Occipital lobe (tissue), 2 donors: Measurements from ENCODE around the gene ITPR1. TPM values are rescaled to one million over a fixed set of nuclear protein-coding genes. Genes with fewer than 3 reads are reported as not detected.

Experiments used
- DNase-seq: peaks from one replicate; lab custom pipeline; 2025; lab: John Stamatoyannopoulos, UW
- total RNA-seq: library from RNA; depleted of rRNA; stranded (reverse); fragments of >200 nt; gene quantifications from one replicate; pipeline ENCODE4 v1.2.3, GENCODE V29; 2014

The ITPR1 gene
- total RNA-seq, 1 donor from 2014 or later, result 136 TPM

DNA sequence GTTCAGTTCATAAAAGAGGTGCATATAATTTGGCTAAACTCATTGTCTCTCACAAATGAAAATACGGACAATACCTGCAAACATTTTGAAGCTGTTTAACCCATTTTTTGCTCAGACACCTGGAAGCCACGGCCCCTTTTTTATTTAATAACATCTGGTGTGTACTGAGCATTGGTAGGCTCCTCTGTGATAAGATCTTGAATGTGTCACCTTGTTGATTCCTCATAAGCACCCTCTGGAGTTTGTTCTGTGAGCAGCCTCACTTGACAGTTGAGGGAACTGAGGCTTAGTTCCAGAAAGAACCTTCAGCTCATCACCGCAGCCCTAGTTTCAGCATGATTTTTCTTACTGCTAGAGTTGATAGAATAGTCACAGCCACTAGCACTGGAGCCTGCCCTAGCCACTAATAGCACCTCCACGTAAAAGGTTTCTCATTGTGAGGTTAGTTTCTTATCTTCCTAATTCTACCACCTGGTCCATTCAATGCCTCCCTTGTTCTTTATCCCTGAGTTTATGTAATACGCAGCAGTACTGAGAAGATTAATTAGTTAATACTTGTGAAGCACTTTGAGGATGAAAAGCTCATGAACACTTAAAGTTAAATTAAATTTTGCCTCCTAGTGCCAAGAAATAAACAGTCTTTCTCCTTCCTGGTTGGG, 71.9 kb downstream of the ITPR1 start:
- DNase-seq, result no peak

GRCh38 chr3:4565809-4566501, 72.8 kb downstream of the ITPR1 start:
- DNase-seq, result no peak

DNA sequence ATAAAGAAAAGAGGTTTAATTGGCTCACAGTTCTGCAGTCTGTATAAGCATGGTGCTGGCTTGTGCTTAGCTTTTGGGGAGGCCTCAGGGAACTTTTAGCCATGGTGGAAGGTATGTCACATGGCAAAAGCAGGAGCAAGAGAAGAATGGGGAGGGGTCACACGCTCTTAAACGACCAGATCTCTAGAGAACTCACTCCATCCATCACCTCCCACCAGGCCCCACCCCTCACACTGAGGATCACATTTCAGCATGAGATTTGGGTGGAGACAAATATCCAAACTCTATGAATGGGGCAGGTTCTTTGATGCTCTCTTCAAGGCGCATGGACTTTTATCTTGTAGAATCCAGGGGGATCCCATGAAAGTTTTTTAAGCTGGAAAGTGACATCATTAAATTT, 75.7 kb downstream of the ITPR1 start:
- DNase-seq, result no peak

DNA sequence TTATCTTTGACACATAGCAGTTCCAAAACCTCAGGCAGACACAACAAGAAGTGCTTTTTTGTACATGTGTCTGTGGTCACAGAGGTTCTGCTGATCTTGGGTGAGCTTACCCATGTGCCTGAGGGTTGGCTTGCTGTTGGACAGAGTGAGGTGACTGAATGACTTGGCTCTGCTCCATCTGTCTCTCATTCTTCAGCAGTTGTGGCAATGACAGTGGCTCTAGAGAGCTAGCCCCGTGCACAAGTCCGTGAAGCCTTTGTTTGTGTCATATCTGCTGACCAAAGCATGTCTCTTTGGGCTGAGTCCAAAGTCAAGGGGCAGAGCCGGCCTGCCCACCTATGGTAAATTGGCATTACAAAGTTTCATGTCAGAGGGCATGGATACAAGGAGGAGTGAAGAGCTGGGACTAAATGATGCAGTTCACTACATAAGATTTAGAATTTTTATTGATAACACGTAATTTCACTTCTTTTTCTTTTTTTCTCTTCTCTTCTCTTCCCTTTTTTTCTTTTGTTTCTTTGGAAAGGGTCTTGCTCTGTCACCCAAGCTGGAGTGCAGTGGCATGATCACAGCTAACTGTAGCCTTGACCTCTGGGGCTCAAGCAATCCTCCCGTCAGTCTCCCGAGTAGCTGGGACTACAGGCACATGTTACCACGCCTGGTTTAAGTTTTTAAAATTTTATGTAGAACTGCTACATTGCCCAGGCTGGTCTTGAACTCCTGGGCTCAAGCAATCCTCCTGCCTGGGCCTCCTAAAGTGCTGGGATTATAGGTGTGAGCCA, 77.9 kb downstream of the ITPR1 start:
- DNase-seq, result no peak

- no peak for DNase-seq
These were observed 78.7 kb downstream of the ITPR1 start for GRCh38 chr3:4571690-4572334.

- no peak for DNase-seq
These were observed 80.0 kb downstream of the ITPR1 start for GRCh38 chr3:4573153-4573552.

GRCh38 chr3:4574426-4574965, 81.3 kb downstream of the ITPR1 start:
- no peak for DNase-seq

DNA sequence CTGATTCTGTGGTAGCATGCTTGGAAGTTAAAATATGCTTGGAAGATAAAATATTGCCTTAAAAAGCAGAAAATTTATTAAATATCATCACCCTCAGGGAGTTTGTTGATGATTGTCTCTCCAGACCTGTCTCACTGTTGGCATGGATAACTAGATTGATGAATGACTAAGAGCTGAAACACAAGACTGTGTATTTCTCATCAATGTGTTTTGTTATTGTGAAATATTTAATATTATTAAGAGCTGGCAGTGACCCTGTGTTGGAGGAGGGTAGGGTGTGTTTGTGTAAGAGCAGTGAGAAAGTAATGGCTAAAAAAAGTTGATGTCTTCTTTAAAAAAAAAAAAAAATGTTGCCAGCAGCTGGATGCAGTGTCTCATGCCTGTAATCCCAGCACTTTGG, 82.2 kb downstream of the ITPR1 start:
- no peak for DNase-seq

DNA sequence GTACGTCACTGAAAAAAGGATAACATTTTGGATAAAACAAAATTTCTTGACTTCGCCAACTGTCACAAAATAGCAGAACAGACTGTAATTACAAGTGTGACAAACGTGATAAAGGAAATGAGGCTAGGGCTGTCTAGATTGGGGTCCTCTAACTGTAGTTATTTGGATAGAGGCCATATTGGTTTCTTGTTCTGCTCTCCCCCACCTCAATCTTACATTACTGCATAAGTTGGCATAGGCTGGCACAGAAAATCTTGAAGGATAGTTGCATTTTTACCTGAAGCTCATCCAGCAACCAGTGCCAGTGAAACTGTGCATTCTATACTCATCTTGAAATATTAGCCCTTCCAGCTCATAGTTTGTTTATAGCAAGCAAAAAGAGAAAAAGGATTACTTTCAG, 84.6 kb downstream of the ITPR1 start:
- DNase-seq, result no peak

DNA sequence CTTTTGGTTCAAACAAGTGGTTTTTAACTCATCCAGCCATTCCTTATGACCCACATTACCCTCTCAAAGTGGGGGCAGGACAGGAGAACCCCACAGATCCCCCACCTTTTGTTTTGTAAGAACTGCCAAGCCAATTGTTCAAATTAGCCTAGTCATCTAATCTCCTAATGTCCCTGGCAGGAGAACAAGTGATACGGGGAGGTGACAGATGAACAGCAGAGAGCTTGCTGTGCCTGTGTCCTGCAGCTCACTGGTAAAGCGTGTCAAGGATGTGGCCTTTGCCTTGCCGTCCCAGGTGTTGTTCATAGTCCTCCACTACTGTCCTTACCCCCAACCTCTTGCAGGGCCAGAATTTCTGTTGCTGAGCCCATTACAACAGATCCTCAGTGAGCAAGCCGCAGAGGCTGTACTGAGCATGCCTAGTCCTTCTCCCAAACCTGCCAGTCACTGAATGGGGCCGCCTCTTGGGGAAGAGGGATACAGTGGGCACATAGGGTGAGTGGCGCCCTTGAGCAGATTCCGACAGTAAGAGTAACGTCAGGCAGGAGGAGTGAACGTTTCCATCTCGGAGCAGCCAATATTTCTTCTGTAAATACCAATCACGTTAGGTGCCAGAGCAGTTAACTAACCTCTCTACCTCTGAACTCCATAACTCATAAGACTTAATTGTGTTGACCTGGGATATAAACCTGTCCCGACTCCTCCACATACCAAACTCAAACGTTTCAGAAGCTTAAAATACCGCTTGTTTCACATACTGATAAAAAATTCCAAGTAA, 87.4 kb downstream of the ITPR1 start:
- DNase-seq, result no peak

GRCh38 chr3:4581124-4581424, 87.9 kb downstream of the ITPR1 start:
- no peak for DNase-seq

DNA sequence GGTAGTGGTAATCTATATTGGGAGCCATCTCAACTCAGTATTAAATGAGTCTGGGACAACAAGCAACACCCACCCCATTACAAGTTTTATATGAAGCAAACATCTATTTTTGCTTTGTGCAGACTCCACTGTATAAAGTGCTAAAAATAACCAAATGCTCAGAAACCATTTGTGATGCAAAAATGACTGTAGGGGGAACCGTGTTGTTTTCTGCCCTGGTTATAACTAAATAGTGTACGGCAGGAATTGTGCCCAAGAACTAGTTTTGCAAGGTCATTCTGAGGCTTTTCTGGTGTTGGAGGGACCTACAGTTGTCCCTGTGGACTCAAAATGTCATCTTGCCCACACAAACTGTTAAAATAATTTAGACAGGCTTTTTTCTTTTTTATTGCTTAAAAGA, 88.3 kb downstream of the ITPR1 start:
- DNase-seq, result no peak

DNA sequence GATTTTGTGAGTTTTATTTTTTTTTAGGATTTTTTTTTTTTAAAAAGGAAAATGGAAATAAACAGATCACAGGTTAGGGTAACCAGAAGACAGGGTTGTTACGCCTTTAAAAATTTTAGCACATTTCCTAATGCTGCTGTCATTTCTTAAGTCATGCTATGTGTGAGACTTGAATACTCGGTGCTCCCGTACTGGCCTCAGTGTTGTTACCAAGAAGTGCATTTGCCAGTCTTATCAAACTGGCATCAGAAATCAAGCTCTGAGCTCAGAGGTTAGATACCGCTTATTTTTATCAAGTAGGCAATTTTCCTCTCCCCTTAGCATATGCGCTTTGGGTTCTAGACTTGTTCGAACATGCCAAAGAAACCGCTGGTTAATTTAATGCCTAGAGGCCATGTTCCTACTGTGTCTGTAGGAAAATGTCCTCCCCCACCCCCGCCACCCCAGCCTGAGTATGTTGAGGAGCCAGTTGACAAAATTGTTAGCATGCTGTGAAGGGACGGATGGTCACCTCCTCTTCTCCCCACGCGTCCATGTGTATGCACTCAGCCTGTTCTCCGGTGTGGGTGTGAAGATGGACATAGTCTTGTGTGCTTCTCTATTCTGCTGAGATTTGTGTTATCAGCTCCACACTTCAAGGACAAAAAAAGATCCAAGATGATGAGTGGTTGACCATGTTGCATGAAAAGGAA, 88.9 kb downstream of the ITPR1 start:
- peak; percentile 16 for DNase-seq

DNA sequence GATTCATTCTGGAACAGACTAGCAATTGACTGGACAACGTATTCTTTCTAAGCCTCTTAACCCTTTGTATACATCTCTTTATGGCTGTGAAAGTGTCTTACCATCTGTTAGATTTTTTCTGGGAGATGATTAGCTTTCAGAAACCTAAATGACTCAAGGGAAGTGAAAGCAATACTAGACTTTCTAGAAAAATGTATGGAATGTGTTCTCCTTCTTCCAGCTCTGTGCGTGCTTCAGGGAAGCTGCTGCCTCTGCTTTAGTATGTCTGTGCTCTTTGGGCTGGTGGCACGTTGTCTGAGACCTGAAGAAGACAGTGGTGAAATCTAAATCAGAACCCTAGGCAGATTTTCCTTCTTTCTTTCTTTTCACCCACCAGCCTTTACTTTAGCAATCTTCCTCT, 89.5 kb downstream of the ITPR1 start:
- no peak for DNase-seq

DNA sequence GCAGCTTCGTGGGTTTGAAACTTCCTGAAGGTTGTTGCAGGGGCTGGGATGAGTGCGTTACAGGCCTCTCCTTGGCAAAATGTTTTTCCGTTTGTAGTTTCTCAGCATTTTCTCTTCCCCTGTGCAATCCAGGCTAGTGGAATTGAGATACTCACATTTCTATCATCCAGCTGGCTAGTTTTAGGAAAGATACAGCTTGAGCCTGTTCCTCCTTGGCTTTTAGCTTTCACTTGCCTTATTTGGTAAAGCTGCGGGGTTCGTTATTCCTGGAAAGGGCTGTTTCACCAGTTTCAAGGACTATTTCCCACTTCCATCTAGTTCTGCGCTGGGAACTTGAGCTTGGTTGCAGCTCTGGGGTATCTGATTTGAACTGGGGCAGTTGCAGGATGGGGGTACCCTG, 90.3 kb downstream of the ITPR1 start:
- peak; percentile 18 for DNase-seq

- no peak for DNase-seq
These were observed 91.5 kb downstream of the ITPR1 start for GRCh38 chr3:4584456-4585249.

DNA sequence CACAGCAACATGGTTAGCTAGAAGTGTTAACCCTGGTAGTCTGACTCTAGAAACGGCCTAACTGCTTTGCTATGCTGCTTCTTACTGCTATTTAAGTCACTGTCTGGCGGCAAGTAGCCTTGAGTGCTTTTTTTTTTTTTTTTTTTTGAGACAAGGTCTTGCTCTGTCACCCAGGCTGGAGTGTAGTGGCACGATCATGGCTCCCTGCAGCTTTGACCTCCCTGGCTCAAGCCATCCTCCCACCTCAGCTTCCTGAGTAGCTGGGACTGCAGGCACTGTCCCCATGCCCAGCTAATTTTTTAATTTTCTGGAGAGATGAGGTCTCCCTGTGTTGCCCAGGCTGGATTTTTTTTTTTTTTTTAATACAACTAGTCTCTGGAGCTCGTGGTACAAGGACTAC, 93.2 kb downstream of the ITPR1 start:
- DNase-seq, result no peak

GRCh38 chr3:4587061-4587837, 94.1 kb downstream of the ITPR1 start:
- DNase-seq, result no peak

GRCh38 chr3:4587838-4588105, 94.6 kb downstream of the ITPR1 start:
- DNase-seq, result no peak
